Measurements from ENCODE around the gene TFIP11. TPM values are rescaled to one million over a fixed set of nuclear protein-coding genes. Genes with fewer than 3 reads are reported as not detected.

The TFIP11 gene
- total and polyA plus RNA-seq, 2 of the 13 experiments (the other 11 are each of a cell fraction or from before 2014, with no cell fraction given), result 15.4 to 22.8 TPM

- intact Hi-C loops (cut with micrococcal nuclease; ENCODE audit: unreplicated experiment) (no loop called here), in situ Hi-C loops (cut with HindIII; ENCODE audit: extremely low pct_ligation_motif_present, low pct_unique_long_range_greater_than_20kb) (no loop called here)
- POLR2A ChIA-PET, result interaction anchor here (0.7 to 1.3 kb wide), 2 partner anchors 10 to 331 kb away, joined by 3 to 4 read pairs; partner anchors contain the start of gene TFIP11
- H3K79me2 ChIP-seq (ENCODE audit: insufficient read depth, low read length), result no peaks in the 10 kb centered on the region
- H3K4me2 ChIP-seq (ENCODE audit: low read depth, low read length), result no peak overlapping the region
- no peak overlapping the region for H3K27ac ChIP-seq (ENCODE audit: extremely low read length, insufficient read depth, low read length)
- no peak for DNase-seq (ENCODE audit: low spot score)
- H2AFZ ChIP-seq (ENCODE audit: low read length), result no peak overlapping the region
- H3K27me3 ChIP-seq (ENCODE audit: control insufficient read depth in 1 of 2, insufficient read depth in 2 of 2, low read length in 2 of 2), result no peaks in the 10 kb centered on the region
- ATAC-seq, result no peak
- H3K9ac ChIP-seq (ENCODE audit: insufficient read depth, low read depth, low read length), result no peak overlapping the region
- H4K20me1 ChIP-seq (ENCODE audit: insufficient read depth, low read length), result no peaks in the 10 kb centered on the region
- CTCF ChIA-PET (ENCODE audit: low intra/inter-chr PET ratio, low total read pairs), result no interaction called here
- WGBS (ENCODE audit: low lambda C conversion rate), result 83% methylated on average over 2 of the region's 2 CpGs
- no peak for FAIRE-seq
- no peaks in the 10 kb centered on the region for H3K4me1 ChIP-seq (ENCODE audit: insufficient read depth, low read length)
- BruUV-seq (replicated peaks), result no TSS peak
- peaks cover 27 to 79% of the 10 kb centered on the region in 2 experiments for H3K36me3 ChIP-seq (replicated peaks in 1 of 2; ENCODE audit: control insufficient read depth in 1 of 2, insufficient read depth in 2 of 2, low read length in 2 of 2)
- H3K9me3 ChIP-seq (ENCODE audit: low read length), result no peaks in the 10 kb centered on the region
- TF ChIP-seq STAT5B (CRISPR knock-in tag; IDR thresholded peaks at IDR 0.05), result no peak
- TF ChIP-seq THYN1 (CRISPR knock-in tag; IDR thresholded peaks at IDR 0.05; ENCODE audit: borderline replicate concordance, low read depth), result no peak
- TF ChIP-seq ZNF44 (CRISPR knock-in tag; IDR thresholded peaks at IDR 0.05), result no peak
- TF ChIP-seq ZBTB3 (CRISPR knock-in tag; IDR thresholded peaks at IDR 0.05; ENCODE audit: borderline replicate concordance, low read depth), result no peak
- TF ChIP-seq RFXAP (CRISPR knock-in tag; IDR thresholded peaks at IDR 0.05; ENCODE audit: borderline replicate concordance), result no peak
- TF ChIP-seq AGO2 (optimal IDR thresholded peaks at IDR 0.05; ENCODE audit: low read depth, low read length), result no peak
- no peak for TF ChIP-seq TBX3 (IDR thresholded peaks at IDR 0.05; ENCODE audit: borderline replicate concordance)
- TF ChIP-seq ZNF839 (CRISPR knock-in tag; IDR thresholded peaks at IDR 0.05; ENCODE audit: borderline replicate concordance), result no peak
- no peak for TF ChIP-seq PLRG1 (conservative IDR thresholded peaks at IDR 0.05)
- no peak for TF ChIP-seq PATZ1 (CRISPR knock-in tag; IDR thresholded peaks at IDR 0.05)
- TF ChIP-seq ZNF253 (CRISPR knock-in tag; IDR thresholded peaks at IDR 0.05; ENCODE audit: borderline replicate concordance), result no peak
- no peak for TF ChIP-seq HIVEP1 (CRISPR knock-in tag; IDR thresholded peaks at IDR 0.05)
- TF ChIP-seq DPF2 (CRISPR knock-in tag; IDR thresholded peaks at IDR 0.05; ENCODE audit: borderline replicate concordance, low read depth), result no peak
- TF ChIP-seq MIER2 (CRISPR knock-in tag; IDR thresholded peaks at IDR 0.05), result no peak
- no peak for TF ChIP-seq ZNF562 (CRISPR knock-in tag; IDR thresholded peaks at IDR 0.05; ENCODE audit: borderline replicate concordance)
- no peak for TF ChIP-seq ZNF362 (CRISPR knock-in tag; IDR thresholded peaks at IDR 0.05; ENCODE audit: borderline replicate concordance)
- no peak for TF ChIP-seq KLF13 (CRISPR knock-in tag; IDR thresholded peaks at IDR 0.05)
- TF ChIP-seq ZNF674 (CRISPR knock-in tag; IDR thresholded peaks at IDR 0.05; ENCODE audit: low read depth), result no peak
- H3K4me3 ChIP-seq (replicated peaks in 1 of 3; ENCODE audit: insufficient read depth in 1 of 3, low read depth in 2 of 3, low read length in 3 of 3), result no peak overlapping the region
These were observed 10.3 kb downstream of the TFIP11 start for GRCh38 chr22:26501996-26502395.

Measured in HepG2 (cell line).